A172 (cell line): ENCODE results near the gene CBR3. TPM values are rescaled to one million over a fixed set of nuclear protein-coding genes. Genes with fewer than 3 reads are reported as not detected.
A peak's percentile ranks its signal among the peaks of the same experiment; 100 is the strongest.

ENCODE experiments used
- DNase-seq: peaks from one replicate; pipeline ENCODE4 v3.0.0-alpha.2; 2015; ENCODE audit warnings: low spot score
- total RNA-seq: library from RNA; depleted of rRNA; stranded (reverse); fragments of >200 nt; shearing (Covaris generic); gene quantifications from 2 replicates; pipeline ENCODE4 v1.2.3, GENCODE V29; 2014; rRNA removed

The CBR3 gene
- total RNA-seq, 1 experiment from 2014 or later, result 31.7 TPM

GRCh38 chr21:36183144-36183795, 48.4 kb downstream of the CBR3 start:
- no peak for DNase-seq

DNA sequence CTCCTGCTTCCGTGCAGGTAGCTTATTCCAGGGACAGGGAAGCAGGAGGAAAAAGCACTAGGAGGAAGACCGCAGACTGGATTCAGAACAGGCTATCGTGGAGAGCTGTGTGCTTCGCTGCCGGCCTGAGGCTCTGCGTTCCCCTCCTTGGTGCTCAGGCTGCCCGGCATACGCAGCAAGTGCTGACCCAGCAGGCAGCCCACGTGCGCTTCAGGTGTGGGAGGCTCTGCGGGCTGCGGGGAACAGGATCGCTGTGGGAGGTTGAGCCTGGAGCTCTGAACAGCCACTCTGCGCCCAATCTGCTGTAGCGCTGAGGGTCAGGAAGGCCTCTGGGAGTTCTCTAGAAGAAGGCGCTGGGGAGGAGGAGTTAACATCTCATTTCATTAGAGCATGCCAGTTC, 49.7 kb downstream of the CBR3 start:
- no peak for DNase-seq

GRCh38 chr21:36185523-36185922, 50.6 kb downstream of the CBR3 start:
- DNase-seq, result no peak

GRCh38 chr21:36186081-36186480, 51.2 kb downstream of the CBR3 start:
- no peak for DNase-seq

DNA sequence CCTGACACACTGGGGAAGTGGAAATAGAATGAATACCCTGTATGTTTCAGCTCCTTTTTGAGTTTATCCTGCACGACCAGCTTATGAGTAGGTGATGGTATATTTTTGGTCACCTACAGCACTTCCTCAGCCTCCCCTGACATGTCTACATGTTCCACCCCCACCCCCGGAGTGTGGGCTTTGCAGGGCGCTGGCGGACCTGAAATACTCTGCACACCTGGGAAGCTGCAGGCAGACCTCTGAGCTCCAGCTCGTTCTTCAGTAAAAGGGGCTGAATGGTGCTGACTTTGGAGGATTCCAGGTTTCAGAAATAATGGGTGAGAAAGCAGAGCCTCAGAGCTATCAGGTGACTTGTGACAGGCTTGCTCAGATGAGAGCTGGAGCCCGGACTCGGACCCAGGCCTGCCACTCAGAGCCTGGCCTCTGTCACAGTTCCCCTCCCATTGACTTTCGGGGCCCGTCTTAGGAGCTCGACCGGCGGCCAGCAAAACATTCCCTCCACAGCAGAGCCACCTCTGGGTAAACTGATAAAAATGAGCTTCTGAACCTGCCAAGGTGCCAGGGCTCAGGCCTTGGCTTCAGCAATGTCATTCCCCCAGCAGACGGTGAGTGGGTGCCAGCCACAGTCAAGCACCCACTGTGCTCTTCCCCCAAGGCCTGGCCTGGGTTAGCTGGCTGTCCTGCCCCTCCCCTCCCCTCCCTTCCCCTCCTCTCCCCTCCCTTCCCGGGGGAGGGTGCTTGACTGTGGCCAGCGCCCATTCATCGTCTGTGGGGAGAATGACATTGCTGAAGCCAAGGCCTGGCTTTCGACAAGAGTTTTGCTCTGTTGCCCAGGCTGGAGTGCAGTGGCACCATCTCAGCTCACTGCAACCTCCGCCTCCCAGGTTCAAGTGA, 51.9 kb downstream of the CBR3 start:
- DNase-seq, result no peak

GRCh38 chr21:36188081-36188681, 53.3 kb downstream of the CBR3 start:
- no peak for DNase-seq

- DNase-seq, result no peak
Measured at GRCh38 chr21:36188937-36189336, 54.1 kb downstream of the CBR3 start.

DNA sequence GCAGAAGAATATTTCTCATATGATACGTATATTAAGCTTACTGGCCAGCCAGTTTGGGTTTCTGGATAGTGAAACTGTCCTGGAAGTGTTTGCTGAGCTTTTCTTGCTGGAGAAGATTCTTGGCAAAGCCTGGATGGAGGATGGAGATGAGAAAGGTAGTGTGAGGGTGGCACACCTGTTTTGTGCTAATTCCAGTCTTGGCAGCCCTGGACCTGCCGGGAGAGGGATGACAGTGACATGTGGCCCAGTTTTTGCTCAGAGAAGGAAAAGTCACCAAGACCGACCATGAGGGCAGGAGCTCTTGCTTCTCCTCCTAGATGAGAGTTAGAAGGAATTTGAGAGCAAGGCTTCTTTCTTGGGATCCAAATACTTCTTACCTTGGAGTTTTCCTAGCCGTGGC, 55.9 kb downstream of the CBR3 start:
- no peak for DNase-seq

DNA sequence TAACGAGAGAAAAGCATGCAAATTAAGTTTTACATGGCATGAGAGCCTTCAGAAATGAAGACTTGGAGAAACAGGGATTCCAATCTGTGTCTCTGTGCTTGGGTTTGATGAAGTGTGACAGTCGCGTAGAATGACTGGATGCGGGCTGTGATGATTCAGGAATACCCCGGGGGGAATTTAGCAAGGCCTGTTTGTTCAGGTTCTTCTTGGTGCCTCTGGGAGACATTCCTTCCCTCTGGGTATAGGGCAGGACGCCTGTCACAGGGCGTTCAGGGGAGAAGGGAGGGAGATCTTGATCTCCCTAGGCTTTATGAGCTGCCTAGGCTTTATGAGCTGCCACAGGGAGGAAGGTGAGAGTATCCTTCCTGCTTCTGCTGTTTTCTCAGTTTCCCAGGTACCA, 58.3 kb downstream of the CBR3 start:
- DNase-seq, result peak; percentile 53

GRCh38 chr21:36194024-36194423, 59.1 kb downstream of the CBR3 start:
- DNase-seq, result no peak

- no peak for DNase-seq
Measured at GRCh38 chr21:36195613-36196012, 60.7 kb downstream of the CBR3 start.

Other genes starting within 250 kb of the CBR3 start
- gene SETD4, start 74.6 kb upstream of the CBR3 start, total RNA-seq, result 22.7 and 34.0 TPM in 2 replicates
- gene CBR1, start 65.1 kb upstream of the CBR3 start, total RNA-seq, result 150 and 219 TPM in 2 replicates
- gene DOP1B, start 21.7 kb downstream of the CBR3 start, total RNA-seq, result 14.9 and 16.4 TPM in 2 replicates
- 43.0 and 49.1 TPM in 2 replicates for gene MORC3, start 185.1 kb downstream of the CBR3 start, total RNA-seq